H1 (cell line): Measurements from ENCODE around the gene SMIM5. TPM values are rescaled to one million over a fixed set of nuclear protein-coding genes. Genes with fewer than 3 reads are reported as not detected.

Experiments
- CTCF ChIA-PET: fragments of 300-600 bp; sonication (Branson Sonifier 250); formaldehyde crosslinking; loops from one replicate; lab custom pipeline; 2021; ENCODE audit not compliant: partially characterized antibody; lab: Charles Lee
- POLR2A ChIA-PET: fragments of 300-600 bp; sonication (Branson Sonifier 250); formaldehyde crosslinking; loops from one replicate; lab custom pipeline; 2021; ENCODE audit warnings: inconsistent platforms; ENCODE audit not compliant: partially characterized antibody; lab: Charles Lee
- DNase-seq, 2 experiments: peaks; one replicate each; pipeline versions ENCODE4 v3.0.0 to v3.0.0-alpha.2; 2010 to 2022; ENCODE audit warnings: low spot score in 2 of 2, low read depth in 1 of 2, mixed read lengths in 1 of 2
- FAIRE-seq: peaks from 2 replicates; lab custom pipeline; 2011; peaks lifted over from hg19 to GRCh38; lab: Jason Lieb, UNC
- H2AFZ ChIP-seq: 2 replicates; pipeline ENCODE4 v1.8.1; 2012; ENCODE audit warnings: low read length, inconsistent platforms
- H2AK5ac ChIP-seq: 2 replicates; pipeline ENCODE4 v1.6.1; 2013; ENCODE audit warnings: low read depth, low read length
- H2BK120ac ChIP-seq: replicated peaks from 2 replicates; pipeline ENCODE3; 2013; ENCODE audit warnings: low read depth, low read length, inconsistent platforms
- H2BK12ac ChIP-seq: 2 replicates; pipeline ENCODE4 v1.6.1; 2013; ENCODE audit warnings: low read depth, low read length
- H2BK15ac ChIP-seq: 2 replicates; pipeline ENCODE4 v1.6.1; 2013; ENCODE audit warnings: low read length
- H2BK20ac ChIP-seq: 2 replicates; pipeline ENCODE4 v1.6.1; 2013; ENCODE audit warnings: low read length
- H2BK5ac ChIP-seq: 2 replicates; pipeline ENCODE4 v1.6.1; 2013; ENCODE audit warnings: low read depth, low read length
- H3K14ac ChIP-seq: 2 replicates; pipeline ENCODE4 v1.6.1; 2013; ENCODE audit warnings: inconsistent platforms; ENCODE audit not compliant: insufficient read length
- H3K18ac ChIP-seq: 2 replicates; pipeline ENCODE4 v1.6.1; 2013; ENCODE audit warnings: low read length; ENCODE audit errors: extremely low read depth
- H3K23ac ChIP-seq: 2 replicates; pipeline ENCODE4 v1.6.1; 2013; ENCODE audit warnings: inconsistent platforms; ENCODE audit not compliant: insufficient read length
- H3K23me2 ChIP-seq: 2 replicates; pipeline ENCODE4 v1.6.1; 2013; ENCODE audit warnings: low read depth, low read length
- H3K27ac ChIP-seq: 2 replicates; pipeline ENCODE4 v1.6.1; 2011; ENCODE audit warnings: low read depth, low read length, inconsistent platforms
- H3K27me3 ChIP-seq, 4 experiments: replicated peaks in 1 of 4; 1 replicate in 1 of 4; 2 replicates in 3 of 4; pipeline versions ENCODE4 v1.6.1 to v1.8.1; 2011 to 2013; ENCODE audit warnings: low read length in 3 of 4, mild to moderate bottlenecking in 3 of 4, inconsistent platforms in 2 of 4, mixed read lengths in 2 of 4, moderate library complexity in 1 of 4; ENCODE audit not compliant: control insufficient read depth in 3 of 4, insufficient read depth in 3 of 4; ENCODE audit errors: extremely low read depth in 1 of 4
- H3K36me3 ChIP-seq, 4 experiments: 2 replicates each; pipeline versions ENCODE4 v1.6.1 to v1.8.1; 2011 to 2013; ENCODE audit warnings: mild to moderate bottlenecking in 4 of 4, low read length in 3 of 4, moderate library complexity in 2 of 4, control low read depth in 1 of 4, inconsistent platforms in 1 of 4; ENCODE audit not compliant: insufficient read depth in 4 of 4, control insufficient read depth in 2 of 4
- H3K4ac ChIP-seq: replicated peaks from 2 replicates; pipeline ENCODE3; 2013; ENCODE audit warnings: low read length, low read depth, mixed read lengths, inconsistent platforms; ENCODE audit not compliant: insufficient read length
- H3K4me1 ChIP-seq, 4 experiments: replicated peaks in 1 of 4; 1 replicate in 1 of 4; 2 replicates in 3 of 4; pipeline versions ENCODE4 v1.6.1 to v1.8.1; 2011 to 2013; ENCODE audit warnings: low read length in 3 of 4, inconsistent platforms in 2 of 4, mixed read lengths in 1 of 4; ENCODE audit not compliant: insufficient read depth in 4 of 4, control insufficient read depth in 3 of 4
- H3K4me2 ChIP-seq, 2 experiments: 2 replicates each; pipeline versions ENCODE4 v1.6.1 to v1.8.1; 2011 to 2013; ENCODE audit warnings: low read depth in 2 of 2, low read length in 2 of 2, control low read depth in 1 of 2, inconsistent platforms in 1 of 2, mild to moderate bottlenecking in 1 of 2; ENCODE audit not compliant: insufficient read depth in 1 of 2
- H3K4me3 ChIP-seq, 4 experiments: fragments of 200-600, 300-600 bp in 1 of 4; sonication (generic), shearing (Covaris generic), sonication (Bioruptor Twin) in 1 of 4; 2 replicates each; pipeline versions ENCODE4 v1.5.1 to v1.8.1; 2011 to 2016; ENCODE audit warnings: low read length in 4 of 4, low read depth in 3 of 4, control low read depth in 2 of 4, inconsistent platforms in 2 of 4, mild to moderate bottlenecking in 2 of 4, mixed read lengths in 1 of 4, moderate library complexity in 1 of 4; ENCODE audit not compliant: insufficient read depth in 2 of 4; ENCODE audit errors: extremely low read depth in 1 of 4
- H3K56ac ChIP-seq: replicated peaks from 2 replicates; pipeline ENCODE3; 2013; ENCODE audit warnings: low read depth, mild to moderate bottlenecking, mixed read lengths, low read length, inconsistent platforms; ENCODE audit not compliant: insufficient read length
- H3K79me1 ChIP-seq: 2 replicates; pipeline ENCODE4 v1.6.1; 2013; ENCODE audit warnings: low read depth, low read length, control low read depth
- H3K79me2 ChIP-seq, 2 experiments: 2 replicates each; pipeline versions ENCODE4 v1.6.1 to v1.8.1; 2012 to 2013; ENCODE audit warnings: low read length in 2 of 2, mild to moderate bottlenecking in 2 of 2, inconsistent platforms in 1 of 2; ENCODE audit not compliant: insufficient read depth in 2 of 2, control insufficient read depth in 1 of 2
- H3K9ac ChIP-seq, 4 experiments: replicated peaks in 1 of 4; 1 replicate in 1 of 4; 2 replicates in 3 of 4; pipeline versions ENCODE4 v1.6.1 to v1.8.1; 2011 to 2013; ENCODE audit warnings: low read depth in 3 of 4, low read length in 3 of 4, control low read depth in 2 of 4, mild to moderate bottlenecking in 2 of 4, moderate library complexity in 2 of 4, inconsistent platforms in 1 of 4; ENCODE audit errors: extremely low read depth in 1 of 4
- H3K9me3 ChIP-seq, 2 experiments: 2 replicates each; pipeline versions ENCODE4 v1.6.1 to v1.8.1; 2012 to 2013; ENCODE audit warnings: mild to moderate bottlenecking in 2 of 2, moderate library complexity in 2 of 2, control low read depth in 1 of 2, inconsistent platforms in 1 of 2, low read depth in 1 of 2, low read length in 1 of 2, mixed read lengths in 1 of 2; ENCODE audit not compliant: insufficient read depth in 2 of 2
- H4K20me1 ChIP-seq, 2 experiments: replicated peaks in 1 of 2; 2 replicates each; pipeline versions ENCODE3 to v1.8.1; 2011 to 2013; ENCODE audit warnings: inconsistent platforms in 2 of 2, low read length in 2 of 2, mild to moderate bottlenecking in 1 of 2; ENCODE audit not compliant: insufficient read depth in 2 of 2, control insufficient read depth in 1 of 2
- H4K5ac ChIP-seq: 2 replicates; pipeline ENCODE4 v1.6.1; 2013; ENCODE audit warnings: low read length, low read depth, mixed read lengths, inconsistent platforms; ENCODE audit not compliant: insufficient read length
- H4K8ac ChIP-seq: 2 replicates; pipeline ENCODE4 v1.8.0; 2013; ENCODE audit warnings: mild to moderate bottlenecking, moderate library complexity, low read length, inconsistent platforms; ENCODE audit not compliant: insufficient read depth; ENCODE audit errors: extremely low read depth
- H4K91ac ChIP-seq: replicated peaks from 2 replicates; pipeline ENCODE3; 2013; ENCODE audit warnings: low read length, mixed read lengths, inconsistent platforms; ENCODE audit not compliant: insufficient read length
- ASH2L ChIP-seq: fragments of 200-600, 300-600 bp; sonication (generic); IDR thresholded peaks from one replicate; pipeline ENCODE4 v1.7.1; 2017; ENCODE audit warnings: low read length
- CBX5 ChIP-seq: fragments of 300-800, 300-1000 bp; sonication (generic); IDR thresholded peaks from 2 replicates; pipeline ENCODE4 v1.7.1; 2016; ENCODE audit warnings: antibody characterized with exemption, low read length, low read depth
- EGR1 ChIP-seq: IDR thresholded peaks from 2 replicates; pipeline ENCODE4 v1.6.1; 2011; ENCODE audit warnings: low read depth, low read length, borderline replicate concordance
- GTF2F1 ChIP-seq: IDR thresholded peaks from 2 replicates; pipeline ENCODE4 v1.6.1; 2012; ENCODE audit warnings: low read depth, low read length, improper control_type of control experiment, borderline replicate concordance
- NRF1 ChIP-seq: IDR thresholded peaks from 2 replicates; pipeline ENCODE4 v1.6.1; 2011; ENCODE audit warnings: mild to moderate bottlenecking, low read depth, low read length, improper control_type of control experiment
- RAD21 ChIP-seq, 2 experiments: IDR thresholded peaks in 1 of 2; conservative IDR thresholded peaks in 1 of 2; 2 replicates each; pipeline ENCODE4 v1.6.1; 2011; ENCODE audit warnings: low read depth in 2 of 2, low read length in 2 of 2, improper control_type of control experiment in 1 of 2, inconsistent platforms in 1 of 2, mild to moderate bottlenecking in 1 of 2, moderate library complexity in 1 of 2
- TEAD4 ChIP-seq: IDR thresholded peaks from 2 replicates; pipeline ENCODE4 v1.6.1; 2012; ENCODE audit warnings: low read depth, low read length, inconsistent platforms, mixed read lengths
- YY1 ChIP-seq: IDR thresholded peaks from 2 replicates; pipeline ENCODE4 v1.6.1; 2011; ENCODE audit warnings: low read depth, mild to moderate bottlenecking, low read length
- WGBS, 2 experiments: shearing (Covaris generic) in 1 of 2; methylation state at CpG; one replicate each; pipeline versions ENCODE4 v1.1.6 to v1.1.7; 2013 to 2015; ENCODE audit warnings: low lambda C conversion rate in 2 of 2, mixed read lengths in 2 of 2, inconsistent platforms in 1 of 2, low coverage in 1 of 2, missing lambda C conversion rate in 1 of 2; ENCODE audit not compliant: insufficient replicate concordance in 2 of 2, insufficient coverage in 1 of 2, insufficient read length in 1 of 2; ENCODE audit errors: extremely low coverage in 1 of 2, missing lambda C conversion rate in 1 of 2; 5-methylcytosine and 5-hydroxymethylcytosine counted together
- polyA plus RNA-seq, 7 experiments: library from polyadenylated mRNA; depleted of rRNA in 3 of 7; stranded (reverse) in 5 of 7; unstranded in 2 of 7; fragments of >200 nt in 5 of 7; fragments of 200-250 nt in 2 of 7; gene quantifications; 1 replicate in 5 of 7; 2 replicates in 1 of 7; 4 replicates in 1 of 7; pipeline versions ENCODE4 v1.2.1 to v1.2.3, GENCODE V29; 2011 to 2013; ENCODE audit warnings: missing spikeins in 2 of 7, mixed read lengths in 2 of 7
- total RNA-seq: library from RNA; stranded (reverse); fragmentation: NEBNext Ultra II Directional; extraction: Animal tissue kit (Norgen Biotek cat#: 25700); gene quantifications from 2 replicates; pipeline ENCODE4 v1.2.1, GENCODE V29; 2021

Gene SMIM5
- total and polyA plus RNA-seq, 2 of the 8 experiments (the other 6 are each of a cell fraction or from before 2014, with no cell fraction given), result not detected

DNA sequence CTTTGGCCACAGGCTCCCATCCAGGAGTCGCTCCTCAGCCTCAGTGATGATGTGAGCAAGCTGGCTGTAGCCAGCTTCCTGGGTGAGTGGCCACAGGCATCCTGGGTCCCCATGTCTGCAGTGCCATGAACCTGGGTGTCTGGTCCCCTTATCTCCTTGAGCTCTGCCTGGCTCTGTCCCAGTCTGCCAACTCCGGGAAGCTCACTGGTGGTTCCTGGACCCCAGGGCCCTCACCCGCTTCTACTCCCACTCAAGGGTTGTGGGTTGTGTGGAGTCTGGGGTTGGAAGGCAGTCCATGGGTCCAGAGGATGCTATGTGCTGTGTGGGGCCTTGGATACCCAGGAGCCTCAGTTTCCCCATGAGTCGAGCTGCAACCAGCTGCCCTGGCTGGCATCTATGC, 11.7 kb upstream of the SMIM5 start:
- H2BK15ac ChIP-seq, result no peak overlapping the region
- no peak overlapping the region for H2AFZ ChIP-seq
- H3K23ac ChIP-seq, result no peak overlapping the region
- H3K56ac ChIP-seq, result no peak overlapping the region
- H2BK12ac ChIP-seq, result no peak overlapping the region
- WGBS, 2 experiments, result 89% methylated on average over 3 of the region's 4 CpGs; no CpG with 5 or more reads in 1 of the 2 experiments
- H3K4ac ChIP-seq, result no peak overlapping the region
- no peaks in the 10 kb centered on the region for H3K9me3 ChIP-seq
- ChIA-PET CTCF (interaction anchor here (0.8 to 59.2 kb wide), 9 partner anchors 3 to 152 kb away, joined by 3 to 2200 read pairs (median 8); partner anchors contain the start of genes RECQL5, SAP30BP and SMIM5), POLR2A (interaction anchor here (1.1 to 2.8 kb wide), 4 partner anchors 12 to 158 kb away, joined by 3 to 8 read pairs (median 4); partner anchors contain the start of gene SMIM5)
- no peak overlapping the region for H3K4me2 ChIP-seq
- H3K4me3 ChIP-seq, result no peak overlapping the region
- H4K20me1 ChIP-seq, result peaks cover 0 to 1% of the 10 kb centered on the region in 2 experiments
- FAIRE-seq (no peak), DNase-seq (no peak)
- no peak for TF ChIP-seq NRF1
- TF ChIP-seq CBX5, result no peak
- TF ChIP-seq ASH2L, result no peak
- TF ChIP-seq EGR1, result no peak
- TF ChIP-seq RAD21 (IDR thresholded peaks at IDR 0.05 in 1 of 2, conservative IDR thresholded peaks at IDR 0.05 in 1 of 2; ENCODE audit: low read depth in 2 of 2, low read length in 2 of 2), result no peak
- no peak for TF ChIP-seq YY1
- TF ChIP-seq TEAD4, result no peak
- no peak for TF ChIP-seq GTF2F1
- no peak overlapping the region for H2BK120ac ChIP-seq
- H3K79me1 ChIP-seq, result no peaks in the 10 kb centered on the region
- peaks cover 0 to 4% (median 1%) of the 10 kb centered on the region in 4 experiments; a peak in 4 of 7 replicates for H3K4me1 ChIP-seq
- H2BK5ac ChIP-seq, result no peak overlapping the region
- H2BK20ac ChIP-seq, result no peak overlapping the region
- no peak overlapping the region for H3K14ac ChIP-seq
- no peak overlapping the region for H3K9ac ChIP-seq
- no peaks in the 10 kb centered on the region; a peak in 2 of 7 replicates for H3K27me3 ChIP-seq
- no peak overlapping the region for H4K8ac ChIP-seq
- H4K91ac ChIP-seq, result no peak overlapping the region
- H3K23me2 ChIP-seq, result no peaks in the 10 kb centered on the region
- no peak overlapping the region for H3K18ac ChIP-seq
- H3K27ac ChIP-seq, result no peak overlapping the region
- no peaks in the 10 kb centered on the region for H3K36me3 ChIP-seq
- no peak overlapping the region for H2AK5ac ChIP-seq
- no peak overlapping the region for H4K5ac ChIP-seq
- H3K79me2 ChIP-seq, result no peaks in the 10 kb centered on the region
